HG03457 (cell line): ENCODE data around the gene CBFA2T2.
A peak's percentile ranks its signal among the peaks of the same experiment; 100 is the strongest.
"Not testable (repeated sequence)": the region's sequence is repeated elsewhere in the genome, so short reads cannot be mapped to it uniquely, and the experiment has no call there.

ENCODE experiments used
- ATAC-seq: cut with Tn5 transposase; IDR thresholded peaks from one replicate; pipeline ENCODE4 v1.9.1; 2021; ENCODE audit warnings: moderate number of reproducible peaks; ENCODE audit not compliant: unreplicated experiment

The CBFA2T2 gene

GRCh38 chr20:33470457-33470856, 19.4 kb upstream of the CBFA2T2 start:
- ATAC-seq = no peak

- no peak for ATAC-seq
Observed at GRCh38 chr20:33470866-33471265, 19.0 kb upstream of the CBFA2T2 start.

GRCh38 chr20:33472868-33473435, 16.9 kb upstream of the CBFA2T2 start:
- ATAC-seq = no peak

- ATAC-seq = no peak
Observed at GRCh38 chr20:33474097-33474873, 15.6 kb upstream of the CBFA2T2 start.

GRCh38 chr20:33474963-33475362, 14.9 kb upstream of the CBFA2T2 start:
- ATAC-seq = no peak

- ATAC-seq = no peak
Observed at GRCh38 chr20:33475381-33476152, 14.3 kb upstream of the CBFA2T2 start.

- no peak for ATAC-seq
Observed at GRCh38 chr20:33477386-33478234, 12.3 kb upstream of the CBFA2T2 start.

- no peak for ATAC-seq
Observed at GRCh38 chr20:33480048-33480447, 9.8 kb upstream of the CBFA2T2 start.

- no peak for ATAC-seq
Observed at GRCh38 chr20:33481431-33481941, 8.4 kb upstream of the CBFA2T2 start.

GRCh38 chr20:33482581-33482980, 7.3 kb upstream of the CBFA2T2 start:
- ATAC-seq = no peak

- not testable (repeated sequence) for ATAC-seq
Observed at GRCh38 chr20:33483186-33483585, 6.7 kb upstream of the CBFA2T2 start.

GRCh38 chr20:33488201-33488600, 1.7 kb upstream of the CBFA2T2 start:
- ATAC-seq = no peak

GRCh38 chr20:33488661-33489494, 1.0 kb upstream of the CBFA2T2 start:
- not testable (repeated sequence) for ATAC-seq

GRCh38 chr20:33489495-33490022, 337 bp upstream of the CBFA2T2 start:
- ATAC-seq = peak; percentile 90

- no peak for ATAC-seq
Observed at GRCh38 chr20:33490934-33491656, 1.2 kb downstream of the CBFA2T2 start.

GRCh38 chr20:33493076-33493766, 3.3 kb downstream of the CBFA2T2 start:
- no peak for ATAC-seq

GRCh38 chr20:33496776-33497175, 6.9 kb downstream of the CBFA2T2 start:
- not testable (repeated sequence) for ATAC-seq

GRCh38 chr20:33499355-33499754, 9.5 kb downstream of the CBFA2T2 start:
- ATAC-seq = no peak
